HUDEP-2 (cell line): ENCODE results near the gene PLEKHA5.
"Not testable (repeated sequence)": the region's sequence is repeated elsewhere in the genome, so short reads cannot be mapped to it uniquely, and the experiment has no call there.

Experiments used
- DNase-seq, 76 experiments: peaks; one replicate each; lab custom pipeline; 2025; ENCODE audit not compliant: unreplicated experiment in 76 of 76; lab: John Stamatoyannopoulos, UW

The PLEKHA5 gene

DNA sequence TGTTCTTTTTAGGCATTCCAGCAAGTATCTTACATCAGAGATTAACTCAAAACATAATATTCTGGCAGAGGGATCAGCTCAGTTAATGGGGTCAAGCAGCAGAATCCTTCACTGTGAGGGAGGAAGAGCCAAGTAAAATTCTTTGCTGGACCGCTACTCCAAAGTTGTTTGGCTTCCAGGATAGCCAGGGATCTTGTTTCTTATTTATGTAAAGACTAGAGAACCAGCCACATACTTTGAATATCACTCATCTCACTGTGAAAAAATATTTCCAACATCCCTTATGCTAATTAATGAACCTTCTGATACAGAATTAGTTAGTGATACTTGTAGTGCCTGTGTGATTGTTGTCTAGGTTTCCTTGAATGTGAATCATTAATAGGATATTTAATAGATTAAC is 94.2 kb downstream of the PLEKHA5 start:
- no peak for DNase-seq

DNA sequence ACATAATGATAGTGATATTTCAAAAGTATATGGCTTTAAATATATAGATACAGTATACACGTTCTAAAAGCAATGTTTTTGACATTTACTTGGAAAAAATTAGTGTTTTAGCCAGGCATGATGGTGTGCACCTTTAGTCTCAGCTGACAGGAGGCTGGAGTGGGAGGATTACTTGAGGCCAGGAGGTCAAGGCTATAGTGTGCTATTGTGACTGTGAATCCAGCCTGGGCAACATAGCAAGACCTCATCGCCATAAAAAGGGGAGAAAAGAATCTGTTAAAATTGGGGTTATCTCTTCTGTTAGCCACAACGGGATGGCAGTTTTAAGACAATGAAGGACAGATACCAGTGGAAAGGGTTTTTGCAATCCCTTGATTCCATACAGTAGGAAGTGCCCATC is 95.2 kb downstream of the PLEKHA5 start:
- no peak for DNase-seq

DNA sequence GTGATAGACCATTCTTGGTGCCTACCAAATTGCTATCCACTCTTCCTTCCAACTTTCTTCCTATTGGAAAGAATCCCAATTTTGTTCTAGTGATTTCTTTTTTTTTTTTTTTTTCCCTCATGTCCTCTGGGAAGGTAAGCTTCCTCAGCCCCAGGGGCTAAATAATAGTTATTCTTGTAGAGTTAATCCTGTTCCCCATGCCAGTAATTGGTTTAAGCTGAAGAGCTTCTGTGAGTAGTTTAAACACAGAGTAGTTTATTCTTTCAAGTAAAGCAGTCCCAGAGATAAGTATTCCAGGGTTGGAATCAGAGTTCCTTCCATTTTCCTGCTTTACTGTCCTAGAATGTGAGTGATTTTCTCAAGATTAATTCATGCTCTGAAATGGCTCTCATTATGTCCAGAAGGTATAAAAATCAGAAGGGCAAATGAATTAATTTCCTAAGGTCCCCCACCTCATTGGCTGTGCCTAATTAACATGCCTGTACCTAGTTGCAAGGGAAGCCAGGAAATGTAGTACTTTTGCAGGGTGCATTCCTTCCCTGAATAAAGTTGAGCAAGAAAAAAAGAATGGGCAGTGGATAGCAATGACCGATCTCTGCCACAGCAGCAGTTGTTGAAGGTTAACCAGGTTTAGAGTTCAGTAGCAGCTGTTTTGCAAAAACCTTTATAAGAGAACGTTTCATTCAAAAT is 97.8 kb downstream of the PLEKHA5 start:
- DNase-seq: no peak

DNA sequence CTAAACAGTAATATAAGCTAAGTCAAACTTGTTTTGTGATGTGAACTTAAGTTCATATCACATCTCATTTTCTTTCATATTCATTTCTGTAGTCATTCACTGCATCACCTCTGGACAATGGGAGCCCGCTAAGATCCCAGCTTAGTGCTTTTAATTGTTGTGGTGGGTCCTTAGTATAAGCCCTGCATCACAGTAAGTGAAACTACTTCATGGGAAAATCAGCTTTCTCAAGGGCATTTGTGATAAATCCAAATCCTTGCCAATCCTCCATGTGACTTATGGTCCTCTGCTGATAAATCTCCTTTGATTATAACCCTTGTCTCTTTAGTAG is 98.3 kb downstream of the PLEKHA5 start:
- no peak for DNase-seq

GRCh38 chr12:19229021-19229420 is 99.5 kb downstream of the PLEKHA5 start:
- DNase-seq: not testable (repeated sequence)

GRCh38 chr12:19230299-19230866 is 100.8 kb downstream of the PLEKHA5 start:
- DNase-seq: no peak

- DNase-seq: no peak
These were observed 101.4 kb downstream of the PLEKHA5 start for GRCh38 chr12:19230896-19231295.

- no peak for DNase-seq
These were observed 104.7 kb downstream of the PLEKHA5 start for GRCh38 chr12:19234171-19234704.

GRCh38 chr12:19234981-19235871 is 105.7 kb downstream of the PLEKHA5 start:
- no peak for DNase-seq

GRCh38 chr12:19236656-19237055 is 107.1 kb downstream of the PLEKHA5 start:
- DNase-seq: no peak

DNA sequence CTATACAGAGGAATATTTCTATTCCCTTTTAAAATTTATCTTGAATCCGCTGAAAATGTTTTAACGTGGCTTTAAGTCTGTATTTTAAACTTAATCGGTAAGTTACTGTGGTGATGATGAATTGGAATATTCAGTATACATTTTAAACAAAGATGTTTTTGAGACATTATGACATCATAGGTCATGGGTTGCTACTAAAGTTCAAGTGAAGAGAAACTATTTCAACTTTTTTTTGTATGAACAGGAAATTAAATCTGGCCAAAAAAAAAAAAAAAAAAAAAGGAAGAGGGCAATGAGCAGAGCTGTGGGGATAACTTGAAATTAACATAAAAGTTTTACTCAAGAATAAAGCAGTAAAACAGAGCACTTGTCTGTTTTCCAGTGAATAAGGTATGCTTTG is 109.0 kb downstream of the PLEKHA5 start:
- DNase-seq: no peak

DNA sequence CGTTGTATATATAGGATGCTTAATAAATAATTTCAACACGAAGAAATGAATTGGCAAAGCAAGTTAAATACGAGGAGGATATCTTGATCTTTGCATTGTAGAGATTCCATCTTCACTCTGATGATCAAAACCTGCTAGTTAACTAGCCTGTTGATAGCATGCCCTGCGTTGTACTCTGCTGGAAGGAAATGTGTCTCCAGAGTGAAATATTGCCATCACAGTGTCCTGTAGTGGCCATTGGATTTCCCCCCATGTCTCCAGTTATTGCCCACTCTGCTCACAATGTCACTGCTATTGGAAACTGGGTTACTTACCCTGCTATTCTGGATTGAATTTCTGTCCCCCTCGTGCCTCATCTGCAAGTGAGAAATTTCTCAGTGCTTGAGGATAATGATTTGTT is 109.6 kb downstream of the PLEKHA5 start:
- DNase-seq: no peak

DNA sequence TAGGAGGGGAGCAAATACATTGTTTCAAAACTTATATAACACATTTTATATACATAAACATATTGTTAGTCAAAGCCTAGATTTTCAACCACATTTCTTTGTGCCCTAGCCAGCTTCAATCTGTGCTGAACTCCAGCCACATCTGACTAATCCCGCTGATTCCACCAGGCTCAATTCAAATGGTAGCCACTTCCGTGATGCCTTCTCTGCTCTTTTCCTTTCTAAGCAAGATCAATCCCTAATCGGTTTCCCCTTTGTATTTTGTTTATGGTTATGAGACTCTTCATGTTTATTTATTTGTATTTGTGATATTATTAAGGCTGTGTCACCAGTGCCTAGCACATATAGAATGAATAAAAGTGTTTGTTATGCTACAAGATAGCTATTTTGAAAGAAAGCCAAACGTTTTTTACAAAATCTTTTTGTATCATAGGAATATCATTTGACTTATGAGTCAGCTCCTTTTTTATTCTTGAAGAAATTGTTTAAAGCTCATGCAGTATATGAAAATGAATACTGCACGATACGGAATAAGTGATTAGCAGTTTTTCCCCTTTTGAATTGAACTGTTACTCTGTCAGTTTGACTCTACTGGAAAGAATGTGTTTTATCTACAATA is 110.2 kb downstream of the PLEKHA5 start:
- no peak for DNase-seq

DNA sequence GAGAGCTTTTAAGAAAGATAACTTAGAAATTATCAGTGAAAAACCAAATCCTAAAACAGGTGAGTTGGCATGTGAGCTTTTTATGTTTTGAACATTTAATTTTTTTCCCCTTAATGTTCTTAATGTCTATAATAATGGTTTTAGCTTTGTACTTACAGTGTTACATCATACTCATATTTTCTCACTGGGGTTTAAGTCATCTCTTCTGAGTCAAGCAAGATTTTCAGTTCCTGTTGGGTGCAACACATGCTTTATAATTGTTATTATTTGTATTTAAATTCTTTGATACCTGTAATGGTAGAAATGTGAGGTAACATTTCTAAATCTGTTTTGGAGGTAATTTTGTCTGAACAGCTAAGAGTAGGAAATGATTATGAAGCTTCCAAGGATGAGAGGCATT is 113.0 kb downstream of the PLEKHA5 start:
- no peak for DNase-seq

GRCh38 chr12:19243551-19243950 is 114.0 kb downstream of the PLEKHA5 start:
- no peak for DNase-seq

DNA sequence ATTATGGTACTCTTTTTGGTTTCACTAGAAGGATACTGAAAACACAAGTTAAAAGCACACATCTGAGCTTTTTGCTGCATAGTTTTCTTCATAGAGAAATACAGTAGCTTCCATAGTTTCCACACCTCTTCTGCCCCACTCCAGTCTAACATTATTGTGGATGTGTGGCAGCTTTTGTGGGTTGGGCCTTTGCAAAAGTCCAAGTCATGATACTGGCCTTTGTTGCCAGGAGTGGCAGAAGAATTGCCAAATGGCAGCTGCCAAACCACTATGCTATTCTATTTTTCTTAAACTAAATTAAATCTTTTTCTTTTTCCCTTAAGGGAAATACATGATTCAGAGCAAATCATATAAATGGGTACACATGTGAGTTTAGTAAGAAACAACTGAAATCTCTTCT is 114.8 kb downstream of the PLEKHA5 start:
- no peak for DNase-seq

GRCh38 chr12:19245106-19245505 is 115.6 kb downstream of the PLEKHA5 start:
- DNase-seq: no peak

DNA sequence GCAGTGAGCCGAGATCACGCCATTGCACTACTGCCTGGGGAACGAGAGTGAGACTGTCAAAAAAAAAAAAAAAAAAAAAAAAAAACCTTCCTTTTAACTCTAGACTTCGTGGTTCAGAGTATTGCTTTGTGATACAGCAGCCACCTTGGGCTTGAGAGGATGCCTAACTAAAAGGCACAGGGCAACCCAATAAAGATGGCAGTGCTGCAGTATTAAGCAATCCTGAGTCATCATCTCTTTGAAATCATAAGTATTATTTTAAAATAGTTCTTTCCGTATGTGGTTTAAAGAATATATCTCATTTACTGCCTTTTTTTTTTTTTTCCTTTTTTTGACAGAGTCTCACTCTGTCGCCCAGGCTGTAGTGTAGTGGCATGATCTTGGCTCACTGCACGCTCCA is 116.1 kb downstream of the PLEKHA5 start:
- no peak for DNase-seq

DNA sequence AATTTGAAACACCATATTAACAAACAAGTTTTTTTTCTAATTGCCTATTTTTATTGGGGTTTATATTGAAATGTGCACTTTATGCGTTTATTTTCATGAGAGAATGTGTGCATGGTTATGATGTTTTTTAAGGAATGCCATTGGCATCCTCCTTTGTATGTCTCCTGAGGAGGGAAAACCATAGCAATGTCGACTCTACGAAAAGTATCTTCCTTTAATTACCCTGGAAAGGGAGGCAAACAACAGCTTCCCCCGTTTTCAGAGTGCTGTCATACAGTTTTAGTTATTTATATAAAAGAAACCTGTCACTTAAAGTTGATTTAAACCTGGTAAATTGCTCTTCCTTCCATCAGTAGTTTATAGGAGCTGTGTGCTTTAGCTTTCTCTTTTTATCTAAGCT is 117.4 kb downstream of the PLEKHA5 start:
- DNase-seq: no peak

GRCh38 chr12:19248929-19249602 is 119.5 kb downstream of the PLEKHA5 start:
- DNase-seq: no peak
